Liver (tissue), 9 donors: Measurements from ENCODE around the gene RLIM. TPM values are rescaled to one million over a fixed set of nuclear protein-coding genes. Genes with fewer than 3 reads are reported as not detected.

Experiments used
- DNase-seq: peaks from one replicate; pipeline ENCODE4 v3.0.0-alpha.2; 2017; ENCODE audit warnings: low spot score
- H3K27ac ChIP-seq, 2 donors: one replicate each; pipeline ENCODE4 v1.7.0; 2013; ENCODE audit warnings: inconsistent platforms in 2 of 2, low read length in 2 of 2, control low read depth in 1 of 2, low read depth in 1 of 2, mild to moderate bottlenecking in 1 of 2
- H3K27me3 ChIP-seq, 4 donors: one replicate each; pipeline versions ENCODE4 v1.6.1 to v1.7.0; 2013; ENCODE audit warnings: low read length in 3 of 4, inconsistent platforms in 1 of 4, mild to moderate bottlenecking in 1 of 4, moderate library complexity in 1 of 4; ENCODE audit not compliant: control insufficient read depth in 4 of 4, insufficient read depth in 4 of 4
- H3K36me3 ChIP-seq, 4 donors: one replicate each; pipeline versions ENCODE4 v1.6.1 to v1.7.0; 2013; ENCODE audit warnings: low read length in 3 of 4, mild to moderate bottlenecking in 3 of 4, low read depth in 1 of 4, moderate library complexity in 1 of 4; ENCODE audit not compliant: control insufficient read depth in 4 of 4, insufficient read depth in 3 of 4
- H3K4me1 ChIP-seq, 4 donors: one replicate each; pipeline versions ENCODE4 v1.6.1 to v1.7.0; 2013; ENCODE audit warnings: low read length in 3 of 4, mild to moderate bottlenecking in 3 of 4, moderate library complexity in 1 of 4; ENCODE audit not compliant: control insufficient read depth in 4 of 4, insufficient read depth in 4 of 4
- H3K4me3 ChIP-seq, 3 donors: one replicate each; pipeline versions ENCODE4 v1.6.1 to v1.7.0; 2013; ENCODE audit warnings: low read length in 3 of 3, control low read depth in 1 of 3, low read depth in 1 of 3, mild to moderate bottlenecking in 1 of 3
- H3K9ac ChIP-seq, 2 donors: one replicate each; pipeline ENCODE4 v1.7.0; 2013; ENCODE audit warnings: low read length in 2 of 2, mild to moderate bottlenecking in 2 of 2, moderate library complexity in 2 of 2, control low read depth in 1 of 2, low read depth in 1 of 2
- H3K9me3 ChIP-seq, 4 donors: one replicate each; pipeline versions ENCODE4 v1.6.1 to v1.7.0; 2013; ENCODE audit warnings: low read length in 3 of 4; ENCODE audit not compliant: control insufficient read depth in 4 of 4
- CTCF ChIP-seq: fragments of 150-350 bp; IDR thresholded peaks from 2 replicates; pipeline ENCODE4 v1.5.1; 2017; ENCODE audit warnings: improper control_type of control experiment, low read depth, low read length; ENCODE audit not compliant: missing input control
- EGR1 ChIP-seq, 2 donors: IDR thresholded peaks; 2 replicates each; pipeline ENCODE4 v1.6.1; 2016 to 2018; ENCODE audit warnings: antibody characterized with exemption in 2 of 2, low read depth in 2 of 2
- GABPA ChIP-seq, 2 donors: IDR thresholded peaks in 1 of 2; conservative IDR thresholded peaks in 1 of 2; 2 replicates each; pipeline ENCODE4 v1.6.1; 2016; ENCODE audit warnings: antibody characterized with exemption in 2 of 2, mild to moderate bottlenecking in 1 of 2, moderate library complexity in 1 of 2
- HNF4A ChIP-seq, 2 donors: conservative IDR thresholded peaks; 2 replicates each; pipeline ENCODE4 v1.6.1; 2016; ENCODE audit warnings: antibody characterized with exemption in 2 of 2, mild to moderate bottlenecking in 2 of 2
- JUND ChIP-seq, 2 donors: IDR thresholded peaks; 2 replicates each; pipeline ENCODE4 v1.6.1; 2016; ENCODE audit warnings: antibody characterized with exemption in 2 of 2
- MAX ChIP-seq: IDR thresholded peaks from 2 replicates; pipeline ENCODE4 v1.6.1; 2016; ENCODE audit warnings: antibody characterized with exemption
- NR2F2 ChIP-seq: IDR thresholded peaks from 2 replicates; pipeline ENCODE4 v1.6.1; 2016; ENCODE audit warnings: antibody characterized with exemption
- RAD21 ChIP-seq, 2 donors: IDR thresholded peaks; 2 replicates each; pipeline ENCODE4 v1.6.1; 2016; ENCODE audit warnings: antibody characterized with exemption in 2 of 2, mild to moderate bottlenecking in 2 of 2
- REST ChIP-seq: IDR thresholded peaks from 2 replicates; pipeline ENCODE4 v1.6.1; 2016; ENCODE audit warnings: antibody characterized with exemption, mild to moderate bottlenecking
- SP1 ChIP-seq: IDR thresholded peaks from 2 replicates; pipeline ENCODE4 v1.6.1; 2018; ENCODE audit warnings: antibody characterized with exemption, mild to moderate bottlenecking
- TAF1 ChIP-seq: conservative IDR thresholded peaks from 2 replicates; pipeline ENCODE4 v1.6.1; 2016; ENCODE audit warnings: antibody characterized with exemption, mild to moderate bottlenecking
- YY1 ChIP-seq: IDR thresholded peaks from 2 replicates; pipeline ENCODE4 v1.6.1; 2016; ENCODE audit warnings: antibody characterized with exemption, mild to moderate bottlenecking
- ZBTB33 ChIP-seq: IDR thresholded peaks from 2 replicates; pipeline ENCODE4 v1.6.1; 2016; ENCODE audit warnings: antibody characterized with exemption
- WGBS: extraction: QIAGEN DNeasy Blood & Tissue Kit; methylation state at CpG from one replicate; pipeline ENCODE4 v1.1.7; 2013; 5-methylcytosine and 5-hydroxymethylcytosine counted together
- polyA plus RNA-seq, 2 donors: library from polyadenylated mRNA; stranded (reverse) in 1 of 2; unstranded in 1 of 2; fragments of 200-250 nt in 1 of 2; fragments of >200 nt in 1 of 2; fragmentation: Nextera tagmentation in 1 of 2; extraction: Ambion mirVana in 1 of 2; gene quantifications; one replicate each; pipeline versions ENCODE4 v1.2.1 to v1.2.3, GENCODE V29; 2013 to 2015
- total RNA-seq, 2 donors: library from RNA; depleted of rRNA; stranded (reverse); fragments of >200 nt; gene quantifications; one replicate each; pipeline ENCODE4 v1.2.3, GENCODE V29; 2014
- donor health status: healthy.
- donor health status: healthy.
- donor health status: healthy.
- donor health status: healthy.
- donor health status: healthy.

RLIM gene
- total RNA-seq, result 10 to 100 TPM; 16.3 to 17.0 TPM
- polyA plus RNA-seq, result 1 to 10 TPM; 1.8 to 3.3 TPM

GRCh38 chrX:74614093-74614909, at the start of gene RLIM:
Gene RLIM, minus strand, starts transcription at chrX:74614624. Its CDS starts 18,647 bp downstream, at chrX:74595977.
- peak; percentile 80 for DNase-seq
- WGBS, result under 1% methylated on average over 66 of the region's 66 CpGs
- TF ChIP-seq SP1 (peak; percentile 67), ZBTB33 (peak; percentile 56), REST (peak; percentile 10), GABPA (IDR thresholded peaks at IDR 0.05 in 1 of 2, conservative IDR thresholded peaks at IDR 0.05 in 1 of 2) (peak; percentile 75 to 93), JUND (IDR thresholded peaks at IDR 0.05) (no peak), MAX (peak; percentile 82), TAF1 (peak; percentile 81), EGR1 (IDR thresholded peaks at IDR 0.05; ENCODE audit: low read depth in 2 of 2) (peak in 1 of 2 donors; percentile 51), YY1 (peak; percentile 99), HNF4A (conservative IDR thresholded peaks at IDR 0.05) (no peak)

GRCh38 chrX:74656079-74656745, 41.8 kb upstream of the RLIM start:
- Histone ChIP-seq H3K36me3 (no peaks in the 10 kb centered on the region), H3K27ac (no peak overlapping the region), H3K9ac (no peak overlapping the region), H3K9me3 (peaks cover 0 to 6% (median 2%) of the 10 kb centered on the region in 4 donors), H3K4me3 (no peak overlapping the region), H3K4me1 (no peaks in the 10 kb centered on the region), H3K27me3 (peaks cover 0 to 11% (median 0%) of the 10 kb centered on the region in 4 donors)
- 64% methylated on average over 6 of the region's 6 CpGs for WGBS
- no peak for DNase-seq
- TF ChIP-seq RAD21 (IDR thresholded peaks at IDR 0.05) (no peak), MAX (no peak), CTCF (no peak), ZBTB33 (no peak), NR2F2 (no peak), REST (no peak)

More at GRCh38 chrX:74614093-74614909, at the start of gene RLIM:
- peak within 1 kb of the TSS; percentile 64 to 78 for H3K9ac ChIP-seq
- peak within 1 kb of the TSS; percentile 74 to 86 (median 83) for H3K4me3 ChIP-seq
- H3K4me1 ChIP-seq, result no peaks in the 10 kb centered on the region
- H3K27ac ChIP-seq, result peak within 1 kb of the TSS; percentile 75 to 93
- no peaks in the 10 kb centered on the region for H3K27me3 ChIP-seq
- no peaks in the 10 kb centered on the region for H3K9me3 ChIP-seq
- H3K36me3 ChIP-seq, result no peaks in the 10 kb centered on the region
